GM19025 (cell line): ENCODE measurements around the gene TEPSIN.

Experiments used
- ATAC-seq: cut with Tn5 transposase; IDR thresholded peaks from one replicate; pipeline ENCODE4 v1.9.1; 2021; ENCODE audit warnings: mild to moderate bottlenecking, low read depth, moderate library complexity; ENCODE audit not compliant: unreplicated experiment

Gene TEPSIN

DNA sequence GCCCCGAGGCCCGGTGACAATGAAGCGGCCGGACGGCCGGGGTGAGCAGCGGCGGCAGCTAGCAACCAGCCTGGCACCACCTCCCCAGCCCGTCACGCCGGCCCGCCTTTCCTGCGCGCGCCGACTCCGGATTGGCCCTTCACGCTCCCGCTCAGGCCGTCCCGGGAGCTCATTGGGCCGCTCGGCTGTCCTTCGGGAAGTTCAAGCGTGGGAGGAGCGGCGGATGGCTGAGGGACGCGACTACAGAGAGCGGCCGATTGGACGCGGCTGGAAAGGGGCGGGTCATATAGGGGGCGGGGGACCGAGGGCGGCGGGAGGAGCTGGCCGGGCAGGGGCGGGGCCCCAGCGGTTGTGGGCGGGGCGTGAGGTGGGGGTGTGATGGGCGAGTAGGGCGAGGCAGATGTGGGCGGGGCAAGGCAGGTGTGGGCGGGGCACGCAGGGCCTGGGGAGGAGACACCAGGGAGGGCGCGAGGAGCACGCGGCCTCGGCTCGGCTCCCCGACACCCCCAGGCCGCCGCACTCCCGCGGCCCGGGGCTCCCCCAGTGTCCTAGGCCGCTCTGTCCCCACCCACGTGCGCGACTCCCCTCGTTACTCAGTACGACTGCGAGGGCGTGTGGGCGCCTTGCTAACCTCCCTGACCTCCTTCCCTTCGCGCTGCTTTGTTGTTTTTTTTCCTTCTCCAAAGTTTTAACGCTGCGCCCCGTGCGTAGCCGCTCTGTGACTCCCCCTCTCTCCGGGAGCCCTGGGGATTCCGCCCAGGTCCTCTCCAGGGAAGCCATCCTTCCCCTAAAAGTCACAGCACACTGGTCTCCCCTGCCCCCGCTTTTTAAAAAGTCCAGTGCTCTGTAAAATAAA is 15.7 kb downstream of the TEPSIN start, which contains the start of gene CEP131:
CEP131 (minus strand) TSS at position 60 of the 856 bp plus-strand sequence. CDS start 2,909 bp downstream, outside the sequence.
- ATAC-seq, result peak; percentile 97

- peak; percentile 2 for ATAC-seq
Measured at GRCh38 chr17:81222620-81222905, 16.3 kb downstream of the TEPSIN start.

GRCh38 chr17:81221842-81222619 is 16.8 kb downstream of the TEPSIN start:
- ATAC-seq, result no peak

DNA sequence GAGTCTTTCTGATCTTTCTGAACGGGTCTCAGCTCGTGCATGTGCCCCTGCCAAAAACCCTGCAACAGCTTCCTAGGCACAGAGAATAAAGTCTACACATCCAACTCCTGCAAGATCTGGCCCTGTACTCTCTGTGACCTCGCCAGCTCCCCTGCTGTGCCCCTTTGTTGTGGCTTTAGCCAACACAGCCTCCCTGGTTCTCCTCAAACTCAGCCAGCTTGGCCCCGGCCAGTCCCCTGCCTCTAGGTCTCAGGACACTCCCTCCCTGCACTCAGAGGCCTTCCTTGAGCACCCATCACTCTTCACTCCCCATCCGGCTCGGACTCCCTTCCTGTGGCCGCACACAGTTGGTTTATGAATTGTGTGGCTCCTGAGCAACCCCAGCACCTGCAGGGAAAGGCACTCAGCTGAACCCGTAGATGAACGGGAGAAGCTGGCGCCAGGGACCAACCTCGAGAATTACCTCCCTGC is 17.4 kb downstream of the TEPSIN start:
- no peak for ATAC-seq

DNA sequence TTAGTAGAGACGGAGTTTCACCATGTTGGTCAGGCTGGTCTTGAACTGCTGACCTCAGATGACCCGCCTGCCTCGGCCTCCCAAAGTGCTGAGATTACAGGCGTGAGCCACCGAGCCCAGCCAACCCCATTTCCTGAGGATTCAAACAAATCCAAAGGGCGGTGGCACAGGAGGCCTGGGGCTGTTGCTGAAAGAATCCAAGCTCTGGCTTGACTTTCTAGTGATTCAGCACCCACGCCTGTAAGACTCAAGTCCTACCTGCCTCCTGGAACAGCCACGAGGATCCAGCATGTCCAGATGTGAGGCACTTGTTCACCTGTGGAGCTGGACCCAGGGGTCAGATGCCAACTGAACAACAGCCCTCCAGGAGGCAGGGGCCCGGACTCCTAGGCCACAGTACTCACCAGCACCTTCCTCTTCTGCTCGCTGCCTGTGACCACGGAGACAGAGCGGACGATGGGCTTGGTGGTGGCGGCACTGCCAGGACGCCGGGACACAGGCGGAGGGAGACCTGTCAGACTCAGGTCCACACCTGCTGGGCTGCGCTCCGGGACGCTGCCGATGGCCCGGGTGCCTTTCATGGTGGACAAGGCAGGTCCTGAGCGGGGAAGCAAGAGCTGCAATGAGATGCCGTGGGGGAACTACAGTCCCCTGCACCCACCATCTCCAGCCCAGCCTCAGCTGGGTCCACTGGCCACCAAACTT is 19.2 kb downstream of the TEPSIN start:
- ATAC-seq, result no peak

DNA sequence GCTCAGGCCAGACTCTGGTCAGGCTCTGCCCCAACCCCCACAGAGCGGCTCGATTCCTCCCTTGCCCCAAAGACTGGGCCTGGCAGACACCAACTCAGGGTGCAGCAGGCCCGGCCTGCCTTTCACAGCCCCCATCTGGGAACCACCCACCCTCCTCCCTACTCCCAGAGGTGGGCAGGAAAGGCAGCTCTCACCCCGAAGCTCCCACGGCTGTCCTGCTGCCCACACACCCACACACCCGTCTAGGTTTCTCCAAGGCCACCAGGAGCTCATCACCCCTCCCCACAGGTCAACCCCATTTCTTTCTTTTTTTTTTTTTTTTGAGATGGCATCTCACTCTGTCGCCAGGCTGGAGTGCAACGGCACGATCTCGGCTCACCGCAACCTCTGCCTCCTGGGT is 19.9 kb downstream of the TEPSIN start:
- no peak for ATAC-seq

- no peak for ATAC-seq
Measured at GRCh38 chr17:81218459-81218858, 20.4 kb downstream of the TEPSIN start.

GRCh38 chr17:81217491-81217890 is 21.4 kb downstream of the TEPSIN start:
- no peak for ATAC-seq

- no peak for ATAC-seq
Measured at GRCh38 chr17:81213978-81214377, 24.9 kb downstream of the TEPSIN start.

GRCh38 chr17:81212365-81212764 is 26.5 kb downstream of the TEPSIN start:
- ATAC-seq, result no peak

DNA sequence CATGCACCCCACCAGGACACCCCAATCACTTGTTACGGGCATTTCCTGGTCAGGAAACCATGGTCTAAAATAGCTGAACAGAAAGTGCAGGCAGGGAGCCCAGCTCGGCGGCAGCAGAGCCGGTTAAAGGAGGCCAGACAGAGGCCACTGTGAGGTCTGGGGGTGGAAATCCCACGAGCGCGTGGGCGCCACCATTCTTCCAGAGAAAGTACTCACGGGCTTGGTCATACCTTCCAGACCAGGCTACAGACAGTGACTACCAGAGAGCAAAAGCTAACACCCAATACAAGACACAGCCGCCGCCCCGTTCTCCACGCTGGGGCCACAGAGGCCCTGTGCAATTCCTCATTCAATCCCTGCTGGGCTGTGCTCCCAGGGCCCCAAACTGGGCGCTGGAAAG is 28.0 kb downstream of the TEPSIN start:
- no peak for ATAC-seq

DNA sequence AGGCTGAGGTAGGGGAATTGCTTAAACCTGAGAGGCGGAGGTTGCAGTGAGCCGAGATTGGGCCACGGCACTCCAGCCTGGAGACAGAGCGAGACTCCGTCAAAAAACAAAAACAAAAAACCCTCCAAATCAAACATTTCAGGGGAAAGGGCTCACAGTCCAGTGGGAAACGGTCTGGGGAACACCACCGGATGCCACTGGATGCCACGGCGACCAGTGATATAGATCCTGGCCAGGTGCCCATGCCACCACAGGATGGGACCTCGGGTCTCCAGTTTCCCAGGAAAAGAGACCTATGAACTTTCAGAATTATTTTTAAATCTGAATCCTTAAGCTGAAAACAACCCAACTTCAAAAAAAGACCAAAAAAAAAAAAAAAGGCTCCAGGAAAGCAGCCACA is 28.4 kb downstream of the TEPSIN start:
- no peak for ATAC-seq

DNA sequence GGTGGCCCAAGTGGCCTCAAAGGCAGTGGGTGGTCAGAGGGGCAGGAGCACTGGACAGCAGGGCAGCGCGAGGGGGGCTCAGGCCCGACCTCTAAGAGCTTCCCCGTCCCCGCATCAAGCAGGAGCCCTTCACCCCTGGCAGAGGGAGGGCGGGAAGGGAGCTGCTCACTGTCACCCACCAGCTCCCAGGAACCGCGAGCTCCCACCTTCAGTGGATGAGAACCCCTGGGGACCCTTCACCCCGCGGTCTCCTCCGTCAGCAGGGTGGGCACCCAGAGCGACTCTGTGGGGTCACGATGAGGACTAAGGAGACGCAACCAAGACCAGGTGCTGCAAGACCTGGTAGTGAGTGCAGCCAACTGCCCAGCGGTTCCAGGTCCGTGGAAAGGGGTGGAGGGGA is 29.7 kb downstream of the TEPSIN start:
- no peak for ATAC-seq

- no peak for ATAC-seq
Measured at GRCh38 chr17:81208651-81209050, 30.2 kb downstream of the TEPSIN start.

GRCh38 chr17:81207610-81208581 is 31.0 kb downstream of the TEPSIN start:
- no peak for ATAC-seq

GRCh38 chr17:81206657-81207056 is 32.2 kb downstream of the TEPSIN start:
- ATAC-seq, result no peak

- no peak for ATAC-seq
Measured at GRCh38 chr17:81206166-81206565, 32.7 kb downstream of the TEPSIN start.

- no peak for ATAC-seq
Measured at GRCh38 chr17:81204578-81204977, 34.3 kb downstream of the TEPSIN start.

DNA sequence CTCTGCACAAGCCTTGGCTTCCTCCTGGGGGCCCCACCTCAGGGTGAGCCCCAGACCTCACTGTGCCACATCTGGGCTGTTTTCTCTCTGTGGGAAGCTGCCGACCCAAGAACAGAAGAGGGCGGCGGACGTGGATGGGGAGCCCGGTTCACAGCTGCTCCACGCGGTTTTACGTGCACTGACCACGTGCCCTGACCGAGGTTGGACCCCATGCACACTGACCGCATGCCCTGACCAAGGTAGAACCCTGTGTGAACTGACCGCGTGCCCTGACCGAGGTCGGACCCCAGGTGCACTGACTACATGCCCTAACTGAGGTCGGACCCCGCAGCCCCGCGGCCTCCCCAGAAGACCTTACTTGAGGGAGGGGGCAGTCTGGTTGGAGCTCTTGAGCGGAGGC is 35.7 kb downstream of the TEPSIN start:
- ATAC-seq, result no peak

GRCh38 chr17:81202318-81202717 is 36.5 kb downstream of the TEPSIN start:
- no peak for ATAC-seq
